Colonic mucosa (tissue), 4 donors: Measurements from ENCODE around the gene APOBEC3F. TPM values are rescaled to one million over a fixed set of nuclear protein-coding genes. Genes with fewer than 3 reads are reported as not detected.
"Not testable (repeated sequence)": the region's sequence is repeated elsewhere in the genome, so short reads cannot be mapped to it uniquely, and the experiment has no call there.

Experiments used
- DNase-seq: peaks from one replicate; pipeline ENCODE4 v3.0.0-alpha.2; 2020
- H3K27ac ChIP-seq: fragments of 200-600 bp; one replicate; pipeline ENCODE4 v1.8.0; 2021
- H3K27me3 ChIP-seq: fragments of 200-600 bp; one replicate; pipeline ENCODE4 v1.8.0; 2021
- H3K36me3 ChIP-seq: fragments of 200-600 bp; one replicate; pipeline ENCODE4 v1.8.0; 2021
- H3K4me1 ChIP-seq: fragments of 200-600 bp; one replicate; pipeline ENCODE4 v1.8.0; 2021; ENCODE audit warnings: mild to moderate bottlenecking
- H3K4me3 ChIP-seq: fragments of 200-600 bp; one replicate; pipeline ENCODE4 v1.8.0; 2021
- H3K9ac ChIP-seq, 2 donors: one replicate each; pipeline ENCODE4 v1.7.0; 2013; ENCODE audit warnings: control low read depth in 2 of 2, low read depth in 2 of 2, low read length in 2 of 2
- H3K9me3 ChIP-seq: fragments of 200-600 bp; one replicate; pipeline ENCODE4 v1.8.0; 2021
- intact Hi-C: fragments of 100-400 bp; cut with DNase I; formaldehyde crosslinking; loops from one replicate; pipeline ENCODE4 v1.14.1; 2022
- total RNA-seq, 2 donors: library from RNA; stranded (reverse); fragmentation: NEBNext Ultra II Directional in 1 of 2; extraction: Animal tissue kit (Norgen Biotek cat#: 25700) in 1 of 2; gene quantifications; one replicate each; pipeline ENCODE4 v1.2.1, GENCODE V29; 2021
- TF ChIP-seq, protein P1 (sequence below): fragments of 200-600 bp; IDR thresholded peaks from one replicate; pipeline ENCODE4 v1.8.0; 2022; ENCODE audit warnings: antibody characterized with exemption, mild to moderate bottlenecking
- donor health status: healthy.
- donor health status: DM: no; HTN: no; CAD: no.
- donor health status: DM: no; HTN: no; CAD: no.

Gene APOBEC3F
- total RNA-seq, 2 donors from 2014 or later: 7.0 to 7.3 TPM

DNA sequence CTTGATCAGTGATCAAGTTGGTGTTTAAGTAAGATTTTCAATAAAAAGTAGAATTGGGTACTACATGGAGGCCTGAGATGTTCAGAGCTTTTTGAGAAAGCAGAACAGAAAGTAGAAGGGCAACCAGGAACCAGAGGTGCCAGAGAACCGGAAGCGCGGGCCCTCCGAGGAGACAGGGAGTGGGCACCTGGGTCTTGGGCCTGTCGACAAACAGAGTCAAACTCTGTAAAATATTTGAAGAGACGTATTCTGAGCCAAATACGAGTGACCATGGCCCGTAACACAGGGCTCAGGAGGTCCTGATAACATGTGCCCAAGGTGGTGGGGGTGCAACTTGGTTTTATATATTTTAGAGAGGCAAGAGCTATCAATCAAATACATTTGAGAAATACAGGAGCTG lies 23.2 kb downstream of the APOBEC3F start:
- H3K9me3 ChIP-seq, H3K4me3 ChIP-seq, DNase-seq, intact Hi-C loops, H3K27ac ChIP-seq, H3K27me3 ChIP-seq, H3K4me1 ChIP-seq, H3K9ac ChIP-seq, H3K36me3 ChIP-seq: not testable (repeated sequence)

DNA sequence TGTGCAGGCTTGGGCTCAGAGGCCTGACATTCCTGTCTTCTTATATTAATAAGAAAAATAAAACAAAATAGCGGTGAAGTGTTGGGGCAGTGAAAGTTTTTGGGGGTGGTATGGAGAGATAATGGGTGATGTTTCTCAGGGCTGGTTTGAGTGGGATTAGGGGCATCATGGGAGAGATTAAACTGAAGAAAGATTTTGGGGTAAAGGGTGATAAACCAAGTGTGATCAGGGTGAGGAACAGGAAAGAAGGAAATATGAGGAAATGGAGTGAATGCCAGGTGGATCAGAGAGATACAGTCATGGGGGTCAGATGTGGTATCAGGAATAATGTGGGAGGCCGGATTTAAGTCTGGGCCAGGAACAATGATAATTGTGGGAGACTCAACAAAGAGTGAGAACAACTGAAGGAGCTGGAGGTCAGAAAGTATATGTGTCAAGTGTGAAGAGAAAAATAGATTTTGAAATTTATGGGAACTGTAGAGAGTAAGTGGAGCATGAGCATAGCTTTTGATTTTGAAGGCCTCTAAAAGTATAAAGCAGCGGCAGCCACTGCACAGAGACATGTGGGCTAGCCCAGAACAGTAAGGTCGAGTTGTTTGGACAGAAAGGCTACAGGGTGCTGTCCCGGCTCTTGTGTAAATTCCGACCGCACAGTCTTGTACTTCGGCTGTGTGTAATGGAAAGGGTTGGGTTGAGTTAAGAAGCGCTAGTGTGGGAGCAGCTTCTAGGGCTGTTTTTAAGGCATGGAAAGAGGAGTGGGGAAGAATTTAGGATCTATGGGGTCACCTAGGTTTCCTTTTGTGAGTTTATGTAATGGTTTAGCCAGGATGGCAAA lies 26.0 kb downstream of the APOBEC3F start:
- intact Hi-C loops, H3K4me1 ChIP-seq, H3K9ac ChIP-seq, H3K27ac ChIP-seq, DNase-seq, H3K9me3 ChIP-seq, H3K4me3 ChIP-seq, H3K27me3 ChIP-seq, H3K36me3 ChIP-seq: not testable (repeated sequence)

DNA sequence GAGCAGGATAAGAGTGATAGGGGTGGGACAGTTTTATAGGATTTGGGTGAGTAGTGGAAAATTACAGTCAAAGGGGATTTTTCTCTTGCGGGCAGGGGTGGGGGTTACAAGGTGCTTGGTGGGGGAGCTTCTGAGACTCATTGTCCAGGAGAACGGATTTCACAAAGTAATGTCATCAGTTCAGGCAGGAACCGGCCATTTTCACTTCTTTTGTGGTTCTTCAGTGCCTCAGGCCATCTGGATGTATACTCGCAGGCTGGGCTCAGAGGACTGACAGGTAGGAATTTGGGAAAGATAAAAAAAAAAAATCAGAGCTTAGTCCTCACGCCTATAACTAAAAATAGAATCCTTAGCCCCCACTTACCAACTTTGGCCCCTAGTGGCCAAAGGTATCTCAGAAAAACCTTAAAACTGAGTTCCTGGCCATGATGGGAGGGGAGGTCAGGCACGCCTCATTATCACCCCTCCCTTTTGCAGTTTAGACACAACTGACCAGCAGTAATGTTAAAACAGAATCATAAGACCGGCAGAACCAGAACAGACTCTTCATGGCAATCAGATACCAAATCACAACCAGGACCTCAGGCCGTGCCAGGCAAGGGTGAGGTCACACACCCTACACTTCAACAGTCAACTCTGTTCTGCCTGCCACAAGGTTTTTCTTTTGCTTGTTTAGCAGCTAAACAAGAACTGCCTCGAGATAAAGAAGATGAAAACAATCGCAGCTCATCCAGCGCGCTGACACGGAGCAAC lies 27.5 kb downstream of the APOBEC3F start:
- intact Hi-C loops: no loop called here
- H3K27ac ChIP-seq: no peak overlapping the region
- DNase-seq: no peak
- H3K4me1 ChIP-seq: no peaks in the 10 kb centered on the region
- H3K36me3 ChIP-seq: no peaks in the 10 kb centered on the region
- no peak overlapping the region for H3K4me3 ChIP-seq
- H3K27me3 ChIP-seq: no peaks in the 10 kb centered on the region
- no peak overlapping the region for H3K9ac ChIP-seq
- no peaks in the 10 kb centered on the region for H3K9me3 ChIP-seq
- TF ChIP-seq, protein P1, sequence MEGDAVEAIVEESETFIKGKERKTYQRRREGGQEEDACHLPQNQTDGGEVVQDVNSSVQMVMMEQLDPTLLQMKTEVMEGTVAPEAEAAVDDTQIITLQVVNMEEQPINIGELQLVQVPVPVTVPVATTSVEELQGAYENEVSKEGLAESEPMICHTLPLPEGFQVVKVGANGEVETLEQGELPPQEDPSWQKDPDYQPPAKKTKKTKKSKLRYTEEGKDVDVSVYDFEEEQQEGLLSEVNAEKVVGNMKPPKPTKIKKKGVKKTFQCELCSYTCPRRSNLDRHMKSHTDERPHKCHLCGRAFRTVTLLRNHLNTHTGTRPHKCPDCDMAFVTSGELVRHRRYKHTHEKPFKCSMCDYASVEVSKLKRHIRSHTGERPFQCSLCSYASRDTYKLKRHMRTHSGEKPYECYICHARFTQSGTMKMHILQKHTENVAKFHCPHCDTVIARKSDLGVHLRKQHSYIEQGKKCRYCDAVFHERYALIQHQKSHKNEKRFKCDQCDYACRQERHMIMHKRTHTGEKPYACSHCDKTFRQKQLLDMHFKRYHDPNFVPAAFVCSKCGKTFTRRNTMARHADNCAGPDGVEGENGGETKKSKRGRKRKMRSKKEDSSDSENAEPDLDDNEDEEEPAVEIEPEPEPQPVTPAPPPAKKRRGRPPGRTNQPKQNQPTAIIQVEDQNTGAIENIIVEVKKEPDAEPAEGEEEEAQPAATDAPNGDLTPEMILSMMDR: no peak

DNA sequence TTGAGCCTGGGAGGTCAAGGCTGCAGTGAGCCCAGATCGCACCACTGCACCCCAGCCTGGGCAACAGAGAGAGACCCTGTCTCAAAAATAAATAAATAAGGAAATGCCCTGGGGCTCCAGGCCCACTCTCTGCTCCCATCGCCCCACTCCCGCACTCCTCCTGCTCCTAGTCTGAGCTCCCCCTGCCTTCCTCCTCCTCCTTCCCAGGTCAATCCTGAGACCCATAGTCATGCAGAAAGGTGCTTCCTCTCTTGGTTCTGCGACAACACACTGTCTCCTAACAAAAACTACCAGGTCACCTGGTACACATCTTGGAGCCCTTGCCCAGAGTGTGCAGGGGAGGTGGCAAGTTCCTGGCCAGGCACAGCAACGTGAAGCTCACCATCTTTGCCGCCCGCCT lies 29.5 kb downstream of the APOBEC3F start:
- H3K9me3 ChIP-seq: no peaks in the 10 kb centered on the region
- TF ChIP-seq, protein P1: no peak
- no peaks in the 10 kb centered on the region for H3K27me3 ChIP-seq
- no peaks in the 10 kb centered on the region for H3K4me1 ChIP-seq
- no peak overlapping the region for H3K9ac ChIP-seq
- H3K4me3 ChIP-seq: no peak overlapping the region
- H3K27ac ChIP-seq: no peak overlapping the region
- intact Hi-C loops: no loop called here
- DNase-seq: no peak
- H3K36me3 ChIP-seq: no peaks in the 10 kb centered on the region

DNA sequence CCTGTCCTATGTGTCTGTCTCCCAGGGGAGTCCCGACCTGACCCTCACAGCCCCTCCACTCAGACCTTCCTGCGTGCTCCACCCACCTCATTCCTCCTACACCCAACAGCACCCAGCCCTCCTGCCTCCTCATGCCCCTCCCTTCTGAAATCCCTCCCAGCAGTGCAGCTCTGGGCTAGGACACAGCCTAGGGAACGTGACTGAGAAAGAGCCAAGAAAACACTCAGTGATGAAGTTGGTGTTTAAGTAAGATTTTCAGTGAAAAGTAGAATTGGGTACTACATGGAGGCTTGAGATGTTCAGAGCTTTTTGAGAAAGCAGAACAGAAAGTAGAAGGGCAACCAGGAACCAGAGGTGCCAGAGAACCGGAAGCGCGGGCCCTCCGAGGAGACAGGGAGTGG lies 31.9 kb downstream of the APOBEC3F start:
- H3K27me3 ChIP-seq, intact Hi-C loops, H3K36me3 ChIP-seq, H3K9ac ChIP-seq, H3K4me3 ChIP-seq, H3K27ac ChIP-seq, DNase-seq, H3K9me3 ChIP-seq, H3K4me1 ChIP-seq: not testable (repeated sequence)

DNA sequence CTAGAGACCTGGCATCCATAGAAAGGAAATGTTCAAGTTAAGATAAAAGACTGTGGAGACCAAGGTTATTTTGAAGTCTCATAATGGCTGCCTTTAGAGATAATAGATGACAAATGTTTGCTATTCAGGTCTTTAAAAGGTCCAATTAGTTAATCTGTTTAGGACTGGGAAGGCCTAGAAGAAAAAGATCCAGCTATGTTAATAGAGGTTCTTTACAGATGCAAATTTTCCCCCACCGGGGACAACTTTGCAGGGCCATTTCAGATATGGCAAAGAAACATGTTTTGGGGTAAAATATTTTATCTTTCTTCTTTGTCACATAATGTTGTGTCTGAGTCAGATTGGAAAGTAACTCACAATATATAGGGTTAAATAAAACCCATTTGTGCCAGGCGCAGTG lies 33.3 kb downstream of the APOBEC3F start:
- TF ChIP-seq, protein P1: no peak
- intact Hi-C loops: no loop called here
- DNase-seq: no peak
- Histone ChIP-seq H3K9ac (no peak overlapping the region), H3K27me3 (no peaks in the 10 kb centered on the region), H3K36me3 (no peaks in the 10 kb centered on the region), H3K27ac (no peak overlapping the region), H3K9me3 (no peaks in the 10 kb centered on the region), H3K4me3 (no peak overlapping the region), H3K4me1 (no peaks in the 10 kb centered on the region)

DNA sequence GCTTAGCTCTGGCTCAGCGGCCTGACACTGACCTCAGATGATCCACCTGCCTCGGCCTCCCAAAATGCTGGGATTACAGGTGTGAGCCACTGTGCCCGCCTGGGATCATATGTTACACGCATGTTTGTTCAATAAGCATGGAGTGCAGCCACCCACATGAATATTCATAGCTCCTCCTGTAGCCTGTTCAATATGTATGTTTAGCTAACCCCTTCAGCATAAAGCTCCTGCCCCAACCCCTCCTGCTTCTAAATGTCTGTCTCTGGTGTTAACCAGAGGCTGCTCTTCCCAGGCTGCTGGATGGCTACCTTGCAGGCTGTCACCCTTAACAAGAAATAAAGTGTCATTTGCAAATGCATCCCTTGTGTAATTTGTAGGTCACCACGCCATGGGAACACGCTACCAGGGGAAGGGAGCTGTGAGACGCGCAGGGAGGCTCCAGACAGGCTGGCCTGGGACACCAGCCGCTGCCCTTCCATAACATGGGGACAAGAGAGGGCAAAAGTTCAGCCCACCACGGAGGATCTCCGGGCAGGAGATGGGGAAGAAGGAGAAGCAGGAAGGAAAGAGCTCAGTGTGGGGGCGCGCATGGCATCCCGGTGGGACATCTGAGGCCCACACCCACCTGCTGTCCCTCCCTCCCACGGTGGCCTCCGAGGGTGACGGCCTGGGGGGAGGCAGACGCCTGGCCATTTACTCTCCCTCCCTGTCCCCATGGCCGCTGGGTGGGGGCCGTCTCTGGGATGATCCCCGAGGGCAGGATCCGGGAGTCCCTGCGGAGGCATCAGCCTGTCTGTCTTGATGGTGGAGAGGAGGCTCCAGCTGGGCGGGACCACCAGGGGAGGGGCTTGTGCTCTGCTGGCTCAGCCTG lies 35.7 kb downstream of the APOBEC3F start:
- peak overlapping the region; percentile 39 for H3K4me3 ChIP-seq

DNA sequence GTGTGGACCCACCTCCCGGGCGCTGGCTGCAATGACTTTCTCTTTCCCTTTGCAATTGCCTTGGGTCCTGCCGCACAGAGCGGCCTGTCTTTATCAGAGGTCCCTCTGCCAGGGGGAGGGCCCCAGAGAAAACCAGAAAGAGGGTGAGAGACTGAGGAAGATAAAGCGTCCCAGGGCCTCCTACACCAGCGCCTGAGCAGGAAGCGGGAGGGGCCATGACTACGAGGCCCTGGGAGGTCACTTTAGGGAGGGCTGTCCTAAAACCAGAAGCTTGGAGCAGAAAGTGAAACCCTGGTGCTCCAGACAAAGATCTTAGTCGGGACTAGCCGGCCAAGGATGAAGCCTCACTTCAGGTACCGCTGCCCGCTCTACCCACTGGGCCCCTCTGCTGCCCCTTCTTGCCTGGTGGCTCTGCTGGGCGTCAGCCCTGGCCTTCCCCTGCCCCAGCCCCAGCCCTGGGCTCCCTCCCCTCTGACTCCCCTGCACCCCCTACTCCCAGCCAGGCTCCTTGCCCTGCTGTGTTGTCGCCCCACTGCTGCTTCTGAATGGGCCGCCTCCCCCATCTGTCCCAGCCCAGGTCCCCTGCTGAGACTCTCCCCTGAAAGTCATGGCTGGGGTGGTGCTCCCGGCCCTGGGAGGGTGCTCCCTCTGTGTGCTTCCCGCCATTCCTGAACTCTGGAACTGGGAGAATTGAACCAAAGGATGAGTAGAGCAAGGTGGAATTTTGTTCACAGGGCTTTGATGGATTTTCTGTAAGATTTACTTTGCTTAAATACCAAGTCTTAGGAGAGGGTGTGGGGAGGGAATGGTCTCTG lies 36.6 kb downstream of the APOBEC3F start, which contains the start of gene APOBEC3G:
Gene APOBEC3G, plus strand, starts transcription at position 250 of the 815 bp plus-strand sequence. Its CDS starts 87 bp downstream, at position 337.
- H3K27me3 ChIP-seq, intact Hi-C loops, H3K9me3 ChIP-seq, H3K36me3 ChIP-seq, H3K4me1 ChIP-seq: not testable (repeated sequence)
- peak within 1 kb of the TSS; percentile 67 for H3K27ac ChIP-seq
- H3K4me3 ChIP-seq: peak within 1 kb of the TSS; percentile 39
- H3K9ac ChIP-seq: peak within 1 kb of the TSS in 1 of 2 donors; percentile 13
- DNase-seq: peak; percentile 38

More for the DNA sequence above, 35.7 kb downstream of the APOBEC3F start:
- H3K4me1 ChIP-seq, DNase-seq, intact Hi-C loops, H3K9me3 ChIP-seq, H3K27me3 ChIP-seq, H3K27ac ChIP-seq, H3K36me3 ChIP-seq, H3K9ac ChIP-seq: not testable (repeated sequence)

DNA sequence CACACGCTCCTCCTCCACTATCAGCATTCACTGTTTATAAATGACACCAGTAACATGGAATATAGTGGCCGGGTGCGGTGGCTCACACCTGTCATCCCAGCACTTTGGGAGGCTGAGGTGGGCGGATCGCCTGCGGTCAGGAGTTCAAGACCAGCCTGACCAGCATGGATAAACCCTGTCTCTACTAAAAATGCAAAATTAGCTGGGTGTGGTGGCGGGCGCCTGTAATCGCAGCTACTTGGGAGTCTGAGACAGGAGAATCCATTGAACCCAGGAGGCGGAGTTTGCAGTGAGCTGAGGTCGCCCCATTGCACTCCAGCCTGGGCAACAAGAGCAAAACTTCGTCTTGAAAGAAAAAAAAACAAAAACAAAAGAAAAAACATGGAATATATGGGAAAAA lies 37.2 kb downstream of the APOBEC3F start:
- H3K27ac ChIP-seq, H3K9me3 ChIP-seq, intact Hi-C loops, H3K36me3 ChIP-seq, H3K4me1 ChIP-seq, H3K27me3 ChIP-seq, DNase-seq: not testable (repeated sequence)
- peak overlapping the region; percentile 39 for H3K4me3 ChIP-seq
- H3K9ac ChIP-seq: peak overlapping the region in 1 of 2 donors; percentile 13
